IMR-90 (cell line): ENCODE measurements around the gene TAOK1. TPM values are rescaled to one million over a fixed set of nuclear protein-coding genes. Genes with fewer than 3 reads are reported as not detected.

ENCODE experiments used
- ATAC-seq: fragments of 200-7000 bp; cut with Tn5 transposase; 2 replicates; pipeline ENCODE4 v1.9.1; 2020; ENCODE audit warnings: low read depth, mild to moderate bottlenecking, moderate library complexity
- BruUV-seq: library from RNA; stranded (reverse); fragments of 400-500 nt; replicated peaks from 2 replicates; lab custom pipeline; 2021; lab: Mats Ljungman, UMichigan
- CTCF ChIA-PET: fragments of 300-600 bp; formaldehyde crosslinking; extraction: SDS; loops from one replicate; lab custom pipeline; 2021; ENCODE audit warnings: antibody characterized with exemption; lab: Yijun Ruan, JAX
- POLR2A ChIA-PET: fragments of 300-600 bp; sonication (Branson Sonifier 250); formaldehyde crosslinking; loops from one replicate; lab custom pipeline; 2022; ENCODE audit warnings: antibody characterized with exemption; ENCODE audit not compliant: unreplicated experiment; lab: Charles Lee
- DNase-seq: peaks from one replicate; pipeline ENCODE4 v3.0.0; 2013
- H2AFZ ChIP-seq: replicated peaks from 2 replicates; pipeline ENCODE3; 2013; ENCODE audit warnings: low read length, mild to moderate bottlenecking; ENCODE audit not compliant: poor library complexity
- H2AK5ac ChIP-seq: 2 replicates; pipeline ENCODE4 v1.6.1; 2013; ENCODE audit warnings: low read depth, low read length, inconsistent platforms
- H2AK9ac ChIP-seq: replicated peaks from 2 replicates; pipeline ENCODE3; 2013; ENCODE audit warnings: mild to moderate bottlenecking, low read depth, low read length, moderate library complexity; ENCODE audit not compliant: poor library complexity
- H2BK120ac ChIP-seq: 2 replicates; pipeline ENCODE4 v1.6.1; 2013; ENCODE audit warnings: low read depth, low read length, inconsistent platforms
- H2BK15ac ChIP-seq: 3 replicates; pipeline ENCODE4 v1.6.1; 2013; ENCODE audit warnings: low read depth, low read length, inconsistent platforms
- H2BK20ac ChIP-seq: 2 replicates; pipeline ENCODE4 v1.6.1; 2013; ENCODE audit warnings: low read depth, mild to moderate bottlenecking, inconsistent platforms, low read length, moderate library complexity
- H2BK5ac ChIP-seq: 2 replicates; pipeline ENCODE4 v1.6.1; 2013; ENCODE audit warnings: mild to moderate bottlenecking, low read depth, low read length, inconsistent platforms; ENCODE audit not compliant: poor library complexity, severe bottlenecking
- H3K14ac ChIP-seq: replicated peaks from 2 replicates; pipeline ENCODE4 v1.6.1; 2013; ENCODE audit warnings: low read depth, low read length, inconsistent platforms
- H3K18ac ChIP-seq: 2 replicates; pipeline ENCODE4 v1.6.1; 2013; ENCODE audit warnings: low read depth, low read length, control low read depth
- H3K23ac ChIP-seq: 2 replicates; pipeline ENCODE4 v1.6.1; 2013; ENCODE audit warnings: low read depth, low read length, inconsistent platforms
- H3K27ac ChIP-seq: 2 replicates; pipeline ENCODE4 v1.5.1; 2013; ENCODE audit warnings: mild to moderate bottlenecking, control low read depth, low read length; ENCODE audit not compliant: insufficient read depth
- H3K27me3 ChIP-seq: 2 replicates; pipeline ENCODE4 v1.6.1; 2013; ENCODE audit warnings: low read length; ENCODE audit not compliant: control insufficient read depth, insufficient read depth
- H3K36me3 ChIP-seq: 2 replicates; pipeline ENCODE4 v1.6.1; 2013; ENCODE audit warnings: low read length, mixed read lengths; ENCODE audit not compliant: control insufficient read depth, insufficient read depth
- H3K4ac ChIP-seq: 2 replicates; pipeline ENCODE4 v1.6.1; 2013; ENCODE audit warnings: low read depth, low read length, inconsistent platforms
- H3K4me1 ChIP-seq: 2 replicates; pipeline ENCODE4 v1.6.1; 2013; ENCODE audit warnings: low read length, mixed read lengths; ENCODE audit not compliant: control insufficient read depth, insufficient read depth
- H3K4me2 ChIP-seq: 2 replicates; pipeline ENCODE4 v1.6.1; 2013; ENCODE audit warnings: low read depth, mild to moderate bottlenecking, control low read depth, low read length, moderate library complexity
- H3K4me3 ChIP-seq: 2 replicates; pipeline ENCODE4 v1.5.1; 2013; ENCODE audit warnings: low read depth, mild to moderate bottlenecking, control low read depth, low read length, moderate library complexity; ENCODE audit not compliant: insufficient read depth
- H3K56ac ChIP-seq: 2 replicates; pipeline ENCODE4 v1.6.1; 2013; ENCODE audit warnings: low read length, inconsistent platforms; ENCODE audit not compliant: insufficient read depth; ENCODE audit errors: extremely low read depth
- H3K79me1 ChIP-seq, 2 experiments: 2 replicates each; pipeline ENCODE4 v1.6.1; 2013; ENCODE audit warnings: low read length in 2 of 2, inconsistent platforms in 1 of 2, low read depth in 1 of 2
- H3K9ac ChIP-seq: 2 replicates; pipeline ENCODE4 v1.6.1; 2013; ENCODE audit warnings: low read depth, low read length, control low read depth
- H3K9me1 ChIP-seq: 2 replicates; pipeline ENCODE4 v1.6.1; 2013; ENCODE audit warnings: low read length, inconsistent platforms; ENCODE audit not compliant: insufficient read depth
- H3K9me3 ChIP-seq: 2 replicates; pipeline ENCODE4 v1.6.1; 2013; ENCODE audit warnings: low read length; ENCODE audit not compliant: control insufficient read depth, insufficient read depth
- H4K20me1 ChIP-seq: 2 replicates; pipeline ENCODE4 v1.6.1; 2013; ENCODE audit warnings: low read length, inconsistent platforms; ENCODE audit not compliant: insufficient read depth
- H4K5ac ChIP-seq: 2 replicates; pipeline ENCODE4 v1.6.1; 2013; ENCODE audit warnings: mild to moderate bottlenecking, low read depth, low read length, control low read depth
- H4K8ac ChIP-seq, 2 experiments: 2 replicates each; pipeline ENCODE4 v1.6.1; 2013; ENCODE audit warnings: low read depth in 2 of 2, low read length in 2 of 2, control low read depth in 1 of 2, inconsistent platforms in 1 of 2
- H4K91ac ChIP-seq: 2 replicates; pipeline ENCODE4 v1.6.1; 2013; ENCODE audit warnings: low read depth, low read length, inconsistent platforms; ENCODE audit not compliant: insufficient read depth
- CEBPB ChIP-seq: IDR thresholded peaks from 2 replicates; pipeline ENCODE4 v1.6.1; 2012; ENCODE audit warnings: low read depth, low read length, improper control_type of control experiment
- CHD1 ChIP-seq: IDR thresholded peaks from 2 replicates; pipeline ENCODE4 v1.6.1; 2012; ENCODE audit warnings: low read depth, low read length, improper control_type of control experiment
- ELK1 ChIP-seq: fragments of 150-350 bp; IDR thresholded peaks from 2 replicates; pipeline ENCODE4 v1.6.1; 2016; ENCODE audit warnings: low read depth, mild to moderate bottlenecking, low read length, moderate library complexity, borderline replicate concordance
- FOS ChIP-seq: fragments of 150-350 bp; IDR thresholded peaks from 2 replicates; pipeline ENCODE4 v1.6.1; 2016; ENCODE audit warnings: low read depth, low read length
- MAFK ChIP-seq: IDR thresholded peaks from 2 replicates; pipeline ENCODE4 v1.6.1; 2012; ENCODE audit warnings: low read depth, low read length, improper control_type of control experiment
- MAZ ChIP-seq: IDR thresholded peaks from 2 replicates; pipeline ENCODE4 v1.6.1; 2012; ENCODE audit warnings: low read depth, mild to moderate bottlenecking, low read length, improper control_type of control experiment, moderate library complexity, borderline replicate concordance
- MXI1 ChIP-seq: IDR thresholded peaks from 2 replicates; pipeline ENCODE4 v1.6.1; 2012; ENCODE audit warnings: low read depth, mild to moderate bottlenecking, low read length, moderate library complexity, borderline replicate concordance
- NFE2L2 ChIP-seq: fragments of 150-350 bp; IDR thresholded peaks from 2 replicates; pipeline ENCODE4 v1.6.1; 2016; ENCODE audit warnings: low read depth, mild to moderate bottlenecking, low read length
- POLR2A ChIP-seq: IDR thresholded peaks from 2 replicates; pipeline ENCODE4 v1.6.1; 2012; ENCODE audit warnings: mild to moderate bottlenecking, low read depth, low read length
- RAD21 ChIP-seq: IDR thresholded peaks from 2 replicates; pipeline ENCODE4 v1.6.1; 2012; ENCODE audit warnings: low read length, improper control_type of control experiment
- RCOR1 ChIP-seq: IDR thresholded peaks from 2 replicates; pipeline ENCODE4 v1.6.1; 2012; ENCODE audit warnings: mild to moderate bottlenecking, low read length, improper control_type of control experiment; ENCODE audit not compliant: insufficient replicate concordance
- WGBS, 2 experiments: methylation state at CpG; one replicate each; pipeline versions ENCODE4 v1.1.5 to v1.1.7; 2013; ENCODE audit warnings: missing lambda C conversion rate in 2 of 2; ENCODE audit not compliant: insufficient read length in 1 of 2; ENCODE audit errors: extremely low coverage in 2 of 2; 5-methylcytosine and 5-hydroxymethylcytosine counted together
- dilution Hi-C: fragments of 300-500 bp; cut with HindIII; formaldehyde crosslinking; loops from one replicate; pipeline ENCODE4 v1.14.3; 2018; ENCODE audit warnings: low sequenced_read_pairs; ENCODE audit not compliant: unreplicated experiment
- in situ Hi-C: fragments of 300-500 bp; cut with MboI; formaldehyde crosslinking; loops from 3 replicates; pipeline ENCODE4 v1.14.3; 2019; ENCODE audit warnings: low sequenced_read_pairs, inconsistent platforms, mixed read lengths
- intact Hi-C: fragments of 100-400 bp; cut with micrococcal nuclease; formaldehyde crosslinking; loops from 2 replicates; pipeline ENCODE4 v1.10.0; 2022
- polyA plus RNA-seq, 3 experiments: library from polyadenylated mRNA; depleted of rRNA; stranded (reverse); fragments of >200 nt; gene quantifications; 2 replicates each; pipeline ENCODE4 v1.2.3, GENCODE V29; 2012; ENCODE audit warnings: low replicate concordance in 1 of 3
- total RNA-seq: library from RNA; depleted of rRNA; stranded (reverse); fragments of >200 nt; gene quantifications from 2 replicates; pipeline ENCODE4 v1.2.3, GENCODE V29; 2012
- TF ChIP-seq, protein P1 (sequence below): fragments of 150-350 bp; IDR thresholded peaks from 2 replicates; pipeline ENCODE4 v1.6.1; 2017; ENCODE audit warnings: mild to moderate bottlenecking, antibody characterized with exemption, low read length, low read depth
- TF ChIP-seq, protein P2 (sequence below): conservative IDR thresholded peaks from 2 replicates; pipeline ENCODE4 v1.5.1; 2012; ENCODE audit warnings: mild to moderate bottlenecking, low read depth, low read length, improper control_type of control experiment

Gene TAOK1
- total and polyA plus RNA-seq, 2 of the 4 experiments (the other 2 are of a cell fraction): 9.8 to 91.8 TPM

- ChIA-PET CTCF (no interaction called here), POLR2A (no interaction called here)
- H4K8ac ChIP-seq: peak overlapping the region in 1 of 2 experiments; percentile 47; a peak in 1 of 4 replicates
- no peak overlapping the region; the same call in 1 of the 2 replicates for H3K27ac ChIP-seq
- TF ChIP-seq MAZ (no peak), FOS (no peak), CEBPB (no peak), RAD21 (no peak), MAFK (no peak), ELK1 (no peak), RCOR1 (no peak), MXI1 (no peak), NFE2L2 (no peak), CHD1 (no peak), POLR2A (no peak)
- TF ChIP-seq, protein P1, sequence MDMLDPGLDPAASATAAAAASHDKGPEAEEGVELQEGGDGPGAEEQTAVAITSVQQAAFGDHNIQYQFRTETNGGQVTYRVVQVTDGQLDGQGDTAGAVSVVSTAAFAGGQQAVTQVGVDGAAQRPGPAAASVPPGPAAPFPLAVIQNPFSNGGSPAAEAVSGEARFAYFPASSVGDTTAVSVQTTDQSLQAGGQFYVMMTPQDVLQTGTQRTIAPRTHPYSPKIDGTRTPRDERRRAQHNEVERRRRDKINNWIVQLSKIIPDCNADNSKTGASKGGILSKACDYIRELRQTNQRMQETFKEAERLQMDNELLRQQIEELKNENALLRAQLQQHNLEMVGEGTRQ: no peak
- TF ChIP-seq, protein P2, sequence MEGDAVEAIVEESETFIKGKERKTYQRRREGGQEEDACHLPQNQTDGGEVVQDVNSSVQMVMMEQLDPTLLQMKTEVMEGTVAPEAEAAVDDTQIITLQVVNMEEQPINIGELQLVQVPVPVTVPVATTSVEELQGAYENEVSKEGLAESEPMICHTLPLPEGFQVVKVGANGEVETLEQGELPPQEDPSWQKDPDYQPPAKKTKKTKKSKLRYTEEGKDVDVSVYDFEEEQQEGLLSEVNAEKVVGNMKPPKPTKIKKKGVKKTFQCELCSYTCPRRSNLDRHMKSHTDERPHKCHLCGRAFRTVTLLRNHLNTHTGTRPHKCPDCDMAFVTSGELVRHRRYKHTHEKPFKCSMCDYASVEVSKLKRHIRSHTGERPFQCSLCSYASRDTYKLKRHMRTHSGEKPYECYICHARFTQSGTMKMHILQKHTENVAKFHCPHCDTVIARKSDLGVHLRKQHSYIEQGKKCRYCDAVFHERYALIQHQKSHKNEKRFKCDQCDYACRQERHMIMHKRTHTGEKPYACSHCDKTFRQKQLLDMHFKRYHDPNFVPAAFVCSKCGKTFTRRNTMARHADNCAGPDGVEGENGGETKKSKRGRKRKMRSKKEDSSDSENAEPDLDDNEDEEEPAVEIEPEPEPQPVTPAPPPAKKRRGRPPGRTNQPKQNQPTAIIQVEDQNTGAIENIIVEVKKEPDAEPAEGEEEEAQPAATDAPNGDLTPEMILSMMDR: no peak
- no TSS peak for BruUV-seq
- H3K9me1 ChIP-seq: peaks cover 26% of the 10 kb centered on the region
- H3K9ac ChIP-seq: no peak overlapping the region
- peak overlapping the region; percentile 35; the same call in 1 of the 2 replicates for H3K14ac ChIP-seq
- DNase-seq (no peak), ATAC-seq (no peak)
- H2AFZ ChIP-seq: no peak overlapping the region
- H3K9me3 ChIP-seq: no peaks in the 10 kb centered on the region
- dilution Hi-C loops (no loop called here), intact Hi-C loops (no loop called here), in situ Hi-C loops (no loop called here)
- H3K56ac ChIP-seq: no peak overlapping the region
- H3K27me3 ChIP-seq: no peaks in the 10 kb centered on the region
- no peak overlapping the region for H3K23ac ChIP-seq
- no peak overlapping the region for H3K4me3 ChIP-seq
- H2BK20ac ChIP-seq: no peak overlapping the region
- H3K18ac ChIP-seq: no peak overlapping the region
- H4K91ac ChIP-seq: no peak overlapping the region
- H2BK120ac ChIP-seq: no peak overlapping the region
- H2BK5ac ChIP-seq: no peak overlapping the region
- H3K4ac ChIP-seq: no peak overlapping the region
- peaks cover 38 to 86% of the 10 kb centered on the region in 2 experiments for H3K79me1 ChIP-seq
- H2AK9ac ChIP-seq: peak overlapping the region; percentile 68
- no CpG with 5 or more reads among the region's 12 CpGs for WGBS, 2 experiments
- H4K5ac ChIP-seq: no peak overlapping the region
- peaks cover 24% of the 10 kb centered on the region for H3K36me3 ChIP-seq
- H2AK5ac ChIP-seq: peak overlapping the region; percentile 0; the same call in 1 of the 2 replicates
- H3K4me2 ChIP-seq: no peak overlapping the region
- peaks cover 21% of the 10 kb centered on the region; the same call in 1 of the 2 replicates for H3K4me1 ChIP-seq
- no peak overlapping the region for H2BK15ac ChIP-seq
- H4K20me1 ChIP-seq: peaks cover 65% of the 10 kb centered on the region
Measured at GRCh38 chr17:29584452-29585079, 194.4 kb downstream of the TAOK1 start.
